ENCODE measurements around the gene TGFB1.

The TGFB1 gene

DNA sequence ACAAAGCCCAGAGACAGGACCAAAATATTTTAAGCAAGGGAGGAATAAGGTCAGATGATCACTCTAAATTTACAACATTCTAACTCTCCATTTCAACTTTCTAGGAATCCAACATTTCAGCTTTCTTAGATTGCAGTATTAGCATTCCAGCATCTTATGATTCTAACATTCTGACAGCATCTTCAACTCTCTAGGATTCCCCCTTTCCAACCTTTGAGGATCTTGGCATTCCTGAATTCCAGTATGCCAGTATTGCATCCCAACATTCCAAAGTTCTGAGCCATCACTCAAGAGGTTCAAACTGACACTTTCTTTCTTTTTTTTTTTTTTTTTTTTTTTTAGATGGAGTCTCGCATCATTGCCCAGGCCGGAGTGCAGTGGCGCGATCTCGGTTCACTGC lies 13.8 kb downstream of the TGFB1 start:
- no peak for DNase-seq

DNA sequence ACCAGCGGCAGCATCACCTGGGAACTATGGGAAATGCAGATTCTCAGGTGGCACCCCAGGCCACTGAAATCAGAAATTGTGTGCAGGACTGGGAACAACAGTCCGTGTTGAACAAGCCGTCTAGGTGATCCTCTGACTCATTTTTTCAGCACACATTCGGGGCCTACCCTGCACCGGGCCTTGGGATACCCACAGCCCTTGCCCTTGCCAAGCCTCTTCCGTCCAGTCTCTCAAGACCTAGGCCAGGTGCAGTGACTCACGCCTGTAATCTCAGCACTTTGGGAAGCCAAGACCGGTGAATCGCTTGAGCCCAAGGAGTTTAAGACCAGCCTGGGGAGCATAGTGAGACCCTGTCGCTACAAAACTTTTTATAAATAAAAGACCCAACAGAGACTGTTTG lies 18.3 kb downstream of the TGFB1 start:
- no peak for DNase-seq

- DNase-seq = no peak
These were observed 18.9 kb downstream of the TGFB1 start for GRCh38 chr19:41334793-41335192.

GRCh38 chr19:41332468-41332867 lies 21.3 kb downstream of the TGFB1 start:
- DNase-seq = no peak

DNA sequence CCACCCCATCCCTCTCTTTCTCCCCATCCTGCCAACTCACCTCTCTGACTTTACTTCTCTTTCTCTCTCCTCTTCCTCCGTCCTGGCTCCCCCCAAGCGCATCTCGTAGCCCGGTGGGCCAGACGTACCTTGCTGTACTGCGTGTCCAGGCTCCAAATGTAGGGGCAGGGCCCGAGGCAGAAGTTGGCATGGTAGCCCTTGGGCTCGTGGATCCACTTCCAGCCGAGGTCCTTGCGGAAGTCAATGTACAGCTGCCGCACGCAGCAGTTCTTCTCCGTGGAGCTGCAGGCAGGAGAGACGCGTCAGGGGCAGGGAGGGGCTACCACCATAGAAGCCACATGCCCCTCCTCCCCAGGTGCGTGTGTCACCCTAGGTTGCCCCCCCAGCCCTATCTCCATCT lies 21.7 kb downstream of the TGFB1 start:
- DNase-seq = no peak

GRCh38 chr19:41330946-41331678 lies 22.6 kb downstream of the TGFB1 start:
- no peak for DNase-seq

DNA sequence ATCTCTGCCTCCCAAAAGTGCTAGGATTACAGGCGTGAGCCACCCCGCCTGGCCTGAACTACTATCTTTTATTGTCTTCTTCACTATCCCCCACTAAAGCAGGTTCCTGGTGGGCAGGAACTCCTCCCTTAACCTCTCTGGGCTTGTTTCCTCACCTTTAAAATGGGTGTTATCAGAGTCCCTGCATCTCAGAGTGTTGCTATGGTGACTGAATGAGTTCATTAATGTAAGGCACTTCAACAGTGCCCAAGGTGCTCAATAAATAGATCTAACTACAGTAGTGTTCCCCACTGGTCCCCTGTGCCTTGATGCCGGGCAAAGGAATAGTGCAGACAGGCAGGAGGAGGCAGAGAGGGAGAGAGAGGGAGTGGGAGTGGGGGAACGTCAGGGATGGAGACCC lies 23.2 kb downstream of the TGFB1 start:
- no peak for DNase-seq

- peak; percentile 45 for DNase-seq
These were observed 24.9 kb downstream of the TGFB1 start for GRCh38 chr19:41328842-41329225.

GRCh38 chr19:41328157-41328841 lies 25.4 kb downstream of the TGFB1 start:
- no peak for DNase-seq

DNA sequence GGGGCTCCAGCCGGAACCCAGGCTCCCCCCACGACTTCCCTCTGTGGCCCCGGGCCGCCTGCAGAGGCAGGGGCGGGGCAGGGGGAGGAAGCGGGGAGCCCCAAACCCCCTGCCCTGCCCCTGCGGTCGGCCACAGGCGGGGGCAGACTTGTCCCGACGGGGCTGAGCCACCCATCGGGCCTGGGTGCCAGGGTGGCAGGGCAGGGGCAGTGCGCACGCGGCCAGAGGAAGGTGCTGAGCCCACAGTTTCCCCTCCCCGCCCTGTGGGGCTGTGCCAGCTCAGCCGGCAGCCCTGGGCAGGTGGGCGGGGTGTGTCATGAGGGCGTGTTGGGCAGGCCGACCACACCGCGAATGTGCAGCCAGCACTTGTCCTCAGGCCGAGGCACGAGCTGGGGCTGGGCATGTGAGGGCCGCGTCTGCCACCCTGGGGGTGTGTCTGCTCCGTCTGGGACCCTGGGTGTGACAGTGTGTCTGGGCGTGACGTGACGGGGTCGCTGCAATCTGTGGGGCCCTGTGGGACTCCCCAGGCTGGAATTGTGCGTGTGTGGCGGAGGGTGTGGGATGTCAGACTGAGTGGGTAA lies 26.1 kb downstream of the TGFB1 start:
- DNase-seq = peak; percentile 91

DNA sequence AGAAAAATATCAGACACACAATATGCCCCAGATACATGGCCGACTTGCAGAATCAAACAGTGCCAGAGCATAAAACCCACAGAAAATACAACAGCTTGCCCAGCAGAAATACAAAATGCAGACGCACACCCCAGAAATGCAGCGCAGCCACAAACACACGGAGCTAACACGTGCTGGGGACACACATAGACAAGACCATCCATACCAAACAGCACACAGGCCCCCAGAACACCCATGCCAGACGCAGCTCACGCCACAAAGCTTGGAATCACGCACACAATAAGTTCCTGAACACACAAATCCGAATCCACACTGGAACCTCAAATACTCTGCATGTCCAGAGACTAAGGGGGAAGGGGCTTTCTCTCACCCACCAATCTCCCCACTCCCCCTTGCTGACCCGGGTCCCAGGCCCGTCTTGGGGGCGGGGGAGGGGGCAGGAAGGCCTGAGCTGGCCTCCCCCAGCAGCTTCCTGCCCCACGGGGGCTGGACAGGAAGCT lies 26.6 kb downstream of the TGFB1 start:
- DNase-seq = peak; percentile 32

- DNase-seq = peak; percentile 52
These were observed 27.6 kb downstream of the TGFB1 start for GRCh38 chr19:41325947-41326706.

DNA sequence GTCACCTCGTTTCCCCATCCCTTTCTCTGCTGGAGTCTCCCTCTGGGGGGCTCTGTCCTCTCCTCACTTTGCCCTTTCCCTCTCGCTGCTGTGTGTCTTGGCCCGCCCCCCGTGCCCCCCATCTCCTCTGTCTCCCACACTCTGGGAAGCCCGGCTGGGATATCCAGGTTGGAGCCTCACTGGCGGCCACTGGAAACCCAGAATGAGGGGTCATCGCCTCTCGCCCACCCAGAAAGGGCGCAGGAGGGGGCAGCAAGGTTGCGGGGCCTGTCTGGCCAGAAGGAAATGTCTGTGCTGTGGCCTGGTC lies 28.1 kb downstream of the TGFB1 start:
- DNase-seq = no peak

DNA sequence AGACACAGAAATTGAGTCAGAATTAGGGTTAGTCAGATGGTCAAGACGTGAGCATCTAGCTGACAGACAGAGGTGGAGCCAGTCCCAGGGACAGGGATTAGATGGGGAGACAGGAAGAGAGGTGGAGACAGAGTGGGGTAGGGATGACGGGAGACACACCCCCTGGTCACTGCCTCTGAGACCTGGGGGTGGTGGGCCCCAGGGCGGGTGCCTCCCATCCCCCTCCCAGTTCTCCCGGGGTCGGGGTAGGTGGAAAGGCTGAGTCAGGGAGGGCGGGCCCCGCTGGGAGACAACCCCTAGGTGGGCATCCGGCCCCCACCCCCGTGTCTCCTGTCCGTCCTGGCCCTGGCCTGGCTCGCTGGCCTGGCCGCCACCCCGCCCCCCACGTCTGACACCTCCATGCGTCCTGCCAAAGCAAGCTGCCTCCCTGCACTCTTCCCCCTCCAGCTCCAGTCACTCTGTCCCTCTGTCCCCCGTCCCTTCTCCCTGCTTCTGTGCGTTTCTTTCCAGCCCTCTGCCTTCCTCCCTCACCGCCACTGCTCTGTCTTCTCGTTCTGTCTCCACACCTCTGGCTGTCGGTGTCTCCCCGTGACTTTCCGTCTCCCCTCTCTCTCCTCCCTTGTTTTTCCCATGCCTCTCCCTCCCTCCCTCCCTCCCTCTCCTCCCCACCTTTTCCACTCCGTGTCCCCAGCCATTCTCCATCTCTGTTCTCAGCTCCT lies 28.6 kb downstream of the TGFB1 start:
- DNase-seq = peak; percentile 44

DNA sequence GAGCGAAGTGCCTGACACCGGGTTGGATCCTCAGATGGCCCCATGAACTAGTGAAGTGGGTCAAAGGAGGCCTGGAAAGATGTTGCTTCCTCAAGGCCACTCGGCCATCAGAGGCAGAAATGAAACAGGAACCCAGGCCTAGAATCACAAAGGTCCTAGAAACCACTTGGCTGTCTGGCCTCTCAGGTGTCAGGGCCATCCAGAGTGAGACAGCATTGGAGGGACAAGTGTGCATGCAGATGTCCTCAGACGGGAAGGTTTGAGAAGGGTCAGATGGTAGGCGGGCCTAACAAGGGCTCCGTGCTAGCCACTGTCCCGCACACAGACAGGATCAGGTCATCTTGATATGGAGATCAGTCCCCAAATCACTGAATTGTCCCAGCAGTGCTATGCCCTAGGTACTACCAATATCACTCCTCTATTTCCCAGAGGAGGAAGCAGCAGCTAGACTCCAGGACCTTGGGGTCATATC lies 29.5 kb downstream of the TGFB1 start:
- no peak for DNase-seq

- DNase-seq = peak; percentile 43
These were observed 30.1 kb downstream of the TGFB1 start for GRCh38 chr19:41323430-41324125.

DNA sequence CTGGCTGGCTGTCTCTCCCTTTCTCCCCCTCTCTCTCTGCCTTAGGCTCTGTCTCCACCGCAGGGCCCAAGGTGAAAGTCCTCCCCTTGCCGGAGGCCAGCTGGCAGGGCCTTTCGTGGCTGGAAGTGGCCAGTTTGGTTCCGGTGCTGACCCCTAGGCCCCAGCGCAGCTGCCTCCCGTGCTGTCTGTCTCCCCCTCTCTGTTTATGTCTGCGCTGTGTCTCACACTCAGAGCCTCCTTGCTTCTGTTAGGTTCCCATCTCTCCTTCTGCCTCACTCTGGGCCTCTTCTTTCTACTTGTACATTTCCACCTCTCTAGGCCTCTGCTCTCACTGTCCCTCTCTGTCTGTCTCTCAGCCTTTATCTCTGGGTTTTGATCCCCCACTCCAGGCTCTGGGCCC lies 30.7 kb downstream of the TGFB1 start:
- DNase-seq = no peak

DNA sequence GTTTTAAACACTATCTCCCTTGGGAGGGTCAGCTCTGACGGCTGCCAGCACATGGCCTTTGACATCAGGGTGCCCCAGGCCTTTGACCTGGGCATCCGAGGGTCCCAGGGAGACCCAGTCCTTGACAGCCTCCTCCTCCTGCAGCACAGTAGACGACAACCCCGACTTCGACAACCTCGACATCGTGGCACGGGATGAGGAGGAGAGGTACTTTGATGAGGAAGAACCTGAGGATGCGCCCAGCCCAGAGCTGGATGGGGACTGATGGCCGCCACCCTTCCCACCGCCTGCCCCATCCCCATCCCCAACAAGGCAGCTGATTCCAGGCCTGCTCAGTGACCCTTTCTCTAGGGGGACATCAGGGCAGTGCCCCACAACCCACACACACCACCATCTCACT lies 31.3 kb downstream of the TGFB1 start:
- no peak for DNase-seq

- no peak for DNase-seq
These were observed 32.0 kb downstream of the TGFB1 start for GRCh38 chr19:41321600-41322270.

- DNase-seq = no peak
These were observed 32.5 kb downstream of the TGFB1 start for GRCh38 chr19:41321204-41321599.

DNA sequence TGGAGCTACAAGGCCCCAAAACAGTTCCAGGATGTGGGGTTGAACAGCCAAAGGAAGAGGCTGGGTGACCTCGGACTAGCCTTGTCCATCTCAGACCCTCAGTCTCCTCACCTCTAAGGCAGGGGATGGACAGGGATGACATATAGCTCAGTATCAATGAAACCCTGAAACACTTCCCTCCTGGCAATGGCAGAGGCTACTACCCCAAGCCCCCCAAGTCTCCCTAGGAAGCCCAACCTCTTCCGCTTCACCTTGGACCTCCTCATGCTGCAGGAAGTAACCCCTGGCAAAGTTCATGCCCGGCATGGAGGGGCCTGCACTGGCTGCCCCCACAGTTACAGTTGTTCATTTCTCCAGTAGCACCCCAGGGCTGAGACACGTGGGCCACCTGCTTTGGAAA lies 33.2 kb downstream of the TGFB1 start:
- no peak for DNase-seq

DNA sequence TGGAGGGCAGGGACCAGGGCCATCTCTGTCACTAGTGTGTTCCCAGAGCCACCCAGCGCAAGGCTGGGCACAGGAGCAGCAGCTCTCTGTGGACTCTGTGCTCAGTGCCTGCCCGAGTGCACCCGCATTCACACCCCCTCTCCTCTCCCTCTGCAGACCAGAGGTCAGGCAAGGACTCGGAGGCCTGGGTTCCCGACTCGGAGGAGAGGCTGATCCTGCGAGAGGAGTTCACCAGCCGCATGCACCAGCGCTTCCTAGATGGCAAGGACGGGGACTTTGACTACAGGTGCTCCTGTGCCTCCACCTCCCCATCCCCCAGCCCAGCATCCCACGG lies 33.6 kb downstream of the TGFB1 start:
- DNase-seq = no peak

Measured in CD4-positive, alpha-beta T cell treated with Interferon gamma for 1 hour (primary cell).